Activated CD4-positive, CD25-positive, alpha-beta regulatory T cell treated with anti-CD3 and anti-CD28 coated beads, Interleukin-2, amount 50 U/mL, for 24 hours (primary cell): Measurements from ENCODE around the gene SLC27A5.
A peak's percentile ranks its signal among the peaks of the same experiment; 100 is the strongest.

Experiments used
- ATAC-seq, 2 donors: fragments of 150-1000 bp; cut with Tn5 transposase; one replicate each; pipeline ENCODE4 v1.10.0; 2021; ENCODE audit warnings: mild to moderate bottlenecking in 1 of 2, moderate library complexity in 1 of 2

SLC27A5 gene, protein sequence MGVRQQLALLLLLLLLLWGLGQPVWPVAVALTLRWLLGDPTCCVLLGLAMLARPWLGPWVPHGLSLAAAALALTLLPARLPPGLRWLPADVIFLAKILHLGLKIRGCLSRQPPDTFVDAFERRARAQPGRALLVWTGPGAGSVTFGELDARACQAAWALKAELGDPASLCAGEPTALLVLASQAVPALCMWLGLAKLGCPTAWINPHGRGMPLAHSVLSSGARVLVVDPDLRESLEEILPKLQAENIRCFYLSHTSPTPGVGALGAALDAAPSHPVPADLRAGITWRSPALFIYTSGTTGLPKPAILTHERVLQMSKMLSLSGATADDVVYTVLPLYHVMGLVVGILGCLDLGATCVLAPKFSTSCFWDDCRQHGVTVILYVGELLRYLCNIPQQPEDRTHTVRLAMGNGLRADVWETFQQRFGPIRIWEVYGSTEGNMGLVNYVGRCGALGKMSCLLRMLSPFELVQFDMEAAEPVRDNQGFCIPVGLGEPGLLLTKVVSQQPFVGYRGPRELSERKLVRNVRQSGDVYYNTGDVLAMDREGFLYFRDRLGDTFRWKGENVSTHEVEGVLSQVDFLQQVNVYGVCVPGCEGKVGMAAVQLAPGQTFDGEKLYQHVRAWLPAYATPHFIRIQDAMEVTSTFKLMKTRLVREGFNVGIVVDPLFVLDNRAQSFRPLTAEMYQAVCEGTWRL

DNA sequence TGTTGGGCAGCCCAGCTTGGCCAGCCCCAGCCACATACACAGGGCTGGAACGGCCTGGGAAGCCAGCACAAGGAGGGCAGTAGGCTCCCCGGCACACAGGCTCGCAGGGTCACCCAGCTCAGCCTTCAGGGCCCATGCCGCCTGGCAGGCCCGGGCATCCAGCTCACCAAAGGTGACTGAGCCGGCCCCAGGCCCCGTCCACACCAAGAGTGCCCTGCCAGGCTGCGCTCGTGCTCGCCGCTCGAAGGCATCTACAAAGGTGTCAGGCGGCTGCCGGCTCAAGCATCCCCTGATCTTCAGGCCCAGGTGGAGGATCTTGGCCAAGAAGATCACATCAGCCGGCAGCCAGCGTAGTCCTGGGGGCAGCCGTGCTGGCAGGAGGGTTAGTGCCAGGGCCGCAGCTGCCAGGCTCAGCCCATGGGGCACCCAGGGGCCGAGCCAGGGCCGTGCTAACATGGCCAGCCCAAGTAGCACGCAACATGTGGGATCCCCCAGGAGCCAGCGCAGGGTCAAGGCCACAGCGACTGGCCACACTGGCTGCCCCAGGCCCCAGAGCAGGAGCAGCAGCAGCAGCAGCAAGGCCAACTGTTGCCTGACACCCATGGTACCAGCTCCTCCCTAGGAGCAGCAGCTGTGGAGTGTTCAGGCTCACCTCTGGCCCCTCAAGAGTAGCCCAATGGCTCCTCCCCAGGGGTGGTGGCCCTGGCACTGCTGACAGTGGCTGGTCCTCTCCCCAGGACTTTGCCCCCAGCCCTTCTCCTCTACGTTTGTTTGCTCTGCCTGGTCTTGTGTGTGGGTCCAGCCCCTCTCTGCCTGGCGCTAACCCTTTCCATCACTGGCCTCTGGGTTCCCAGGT lies at the start of gene SLC27A5:
Gene SLC27A5, minus strand, starts transcription at position 640 of the 856 bp plus-strand sequence. Its CDS starts 37 bp downstream, at position 603.
- no peak for ATAC-seq

DNA sequence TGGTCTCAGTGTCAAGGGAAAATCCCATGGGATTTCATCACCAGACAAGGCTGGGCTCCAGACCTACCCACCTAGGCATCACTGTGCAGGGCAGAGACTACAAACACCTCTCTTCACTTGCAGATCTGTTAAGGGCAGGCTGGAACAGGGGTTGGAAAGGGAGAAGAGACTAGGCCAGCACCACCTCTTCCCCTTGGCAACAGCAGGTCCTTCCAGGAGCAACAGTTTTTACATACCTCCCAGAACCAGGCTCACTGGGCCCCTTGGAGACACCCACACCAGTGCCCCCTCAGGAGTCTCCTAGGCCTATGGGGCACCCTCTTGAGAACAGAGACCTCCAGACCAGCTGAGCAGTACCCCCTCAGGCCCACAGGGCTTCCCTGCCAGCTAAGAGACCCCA lies 49.1 kb upstream of the SLC27A5 start:
- ATAC-seq = no peak

DNA sequence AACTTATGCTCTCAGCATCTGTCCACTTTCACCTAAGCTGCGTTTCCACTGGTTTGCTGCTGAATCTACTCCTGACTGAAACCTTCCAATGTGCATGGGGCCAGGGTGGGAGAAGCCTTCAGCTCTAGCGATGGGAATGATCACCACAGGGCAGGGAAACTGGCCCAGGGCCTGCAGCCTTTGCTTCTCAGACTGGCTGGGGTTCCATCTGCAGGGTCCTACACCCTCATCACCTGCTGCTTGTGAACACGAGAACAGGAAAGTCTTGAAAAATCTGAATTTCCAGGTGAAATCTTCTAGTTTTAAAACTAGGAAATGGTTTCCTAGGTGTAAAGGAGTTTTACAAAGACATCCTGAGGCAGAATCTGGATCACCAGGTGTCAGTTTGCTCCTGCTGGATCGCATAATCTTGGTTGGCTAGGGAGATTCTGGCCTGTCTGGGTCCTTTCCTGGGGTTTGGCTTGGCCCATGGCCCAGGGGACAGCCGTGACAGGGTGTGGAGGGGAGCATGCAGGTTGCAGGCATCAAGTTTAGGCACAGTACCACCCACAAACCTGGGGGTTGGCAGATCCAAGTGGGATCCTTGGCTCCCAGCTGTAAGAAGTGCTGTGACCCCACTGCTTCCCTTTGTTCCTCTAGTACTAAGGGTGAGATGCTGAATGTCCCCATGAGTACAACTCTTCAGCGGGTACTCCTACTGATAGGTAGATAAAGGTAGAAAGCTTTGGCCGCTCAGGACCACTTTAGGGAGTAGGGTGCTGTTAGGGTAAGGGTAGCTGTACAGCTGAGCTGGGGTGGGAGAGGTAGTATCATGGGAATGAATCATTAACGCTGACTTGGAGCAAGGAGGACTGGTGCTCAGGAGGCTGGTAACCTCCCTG lies 48.5 kb upstream of the SLC27A5 start:
- ATAC-seq = no peak

DNA sequence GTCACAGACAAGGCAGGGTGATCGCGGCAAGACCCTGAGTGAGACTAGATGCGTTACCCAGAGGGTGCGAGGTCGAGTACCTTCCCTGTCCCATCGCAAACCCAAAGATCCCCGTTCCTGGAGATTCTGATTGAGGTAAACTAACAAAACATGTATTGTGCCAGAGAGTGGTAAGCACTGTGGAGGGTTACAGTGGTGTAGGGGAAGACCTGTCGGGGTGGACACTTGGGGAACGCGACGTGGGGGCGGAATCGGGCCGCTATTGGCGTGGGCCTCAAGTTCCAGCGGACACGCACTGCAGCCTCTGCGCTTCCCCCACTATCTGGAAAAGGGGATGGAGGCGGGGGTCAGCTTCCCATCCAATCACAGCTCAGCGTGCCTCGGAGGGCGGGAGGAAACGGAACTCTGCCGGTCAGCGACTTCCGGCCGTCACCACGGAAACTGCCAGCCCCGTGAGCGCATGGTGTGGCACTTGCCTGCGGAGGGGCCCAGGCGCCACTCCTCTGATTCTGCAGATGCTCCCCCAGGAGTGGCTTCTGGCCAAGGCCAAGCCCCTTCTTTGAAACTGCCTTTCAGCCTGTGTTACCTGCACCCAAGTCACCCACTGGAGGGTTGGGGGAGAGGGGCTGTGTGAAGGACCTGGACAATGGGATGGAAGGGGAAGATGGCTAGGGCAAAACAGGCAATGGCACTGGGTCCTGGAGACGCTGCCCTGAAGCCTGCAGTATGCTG lies 47.6 kb upstream of the SLC27A5 start:
- ATAC-seq = peak; percentile 2 to 5

DNA sequence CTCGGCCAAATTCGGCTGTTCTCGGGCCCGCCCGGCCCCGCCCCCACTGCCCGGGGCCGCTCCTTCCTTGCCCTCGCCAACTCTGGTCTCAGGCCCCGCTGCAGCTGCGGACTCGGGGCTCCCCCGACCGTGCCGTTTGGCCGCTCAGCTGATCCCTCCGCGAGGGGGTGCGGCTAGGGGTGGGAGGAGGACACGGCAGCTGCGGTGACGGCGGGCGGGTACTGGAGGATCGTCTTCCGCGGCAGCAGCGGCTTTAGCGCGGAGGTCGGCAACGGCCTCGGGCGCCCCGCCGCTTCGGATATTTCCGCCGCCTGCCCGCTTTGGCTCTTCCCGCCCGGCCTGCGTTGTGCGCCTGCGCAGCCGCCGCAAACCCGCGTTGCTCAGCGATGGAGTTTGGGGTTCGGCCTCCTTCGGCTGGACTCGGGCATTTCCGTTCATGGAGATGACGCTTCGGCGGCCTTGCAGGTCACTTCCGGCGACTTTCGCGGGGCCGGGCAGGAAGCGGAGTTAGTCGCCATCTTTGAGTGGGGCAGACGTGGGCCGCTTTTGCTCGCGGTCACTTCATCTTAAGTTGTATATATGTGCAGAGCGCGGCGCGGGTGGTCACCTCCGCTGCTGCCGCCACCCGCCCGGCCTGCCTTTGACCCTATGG lies 47.0 kb upstream of the SLC27A5 start:
- ATAC-seq = peak; percentile 63 to 66

DNA sequence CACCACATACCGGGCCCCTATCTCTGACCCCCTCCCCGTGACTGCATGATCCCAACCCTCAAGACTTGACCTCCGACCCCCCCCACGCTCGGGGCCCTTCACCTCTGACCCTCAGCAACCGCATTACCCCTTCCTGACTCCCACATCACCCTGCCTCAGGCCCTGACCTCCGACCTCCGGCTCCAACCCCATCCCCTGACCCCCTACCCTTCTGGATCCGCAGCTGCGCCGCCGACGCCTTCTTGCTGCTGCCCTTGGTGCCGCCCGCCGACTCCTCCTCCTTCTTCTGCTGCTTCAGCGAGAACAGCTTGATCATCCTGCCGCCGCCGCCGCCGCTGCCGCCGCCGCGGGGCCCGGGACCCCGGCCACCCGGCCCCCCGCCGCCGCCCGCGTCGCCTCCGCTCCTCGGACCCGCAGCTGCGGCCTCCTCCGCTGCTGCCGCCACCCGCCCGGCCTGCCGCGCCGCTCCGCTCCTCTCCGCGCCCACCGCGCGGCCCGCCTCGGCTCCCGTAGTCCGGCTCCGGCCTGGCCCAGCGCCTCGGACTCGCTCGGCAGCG lies 46.4 kb upstream of the SLC27A5 start, which contains the start of gene UBE2M:
Gene UBE2M, minus strand, starts transcription at position 546 of the 557 bp plus-strand sequence. Its CDS starts 230 bp downstream, at position 316.
- peak; percentile 3 to 6 for ATAC-seq

DNA sequence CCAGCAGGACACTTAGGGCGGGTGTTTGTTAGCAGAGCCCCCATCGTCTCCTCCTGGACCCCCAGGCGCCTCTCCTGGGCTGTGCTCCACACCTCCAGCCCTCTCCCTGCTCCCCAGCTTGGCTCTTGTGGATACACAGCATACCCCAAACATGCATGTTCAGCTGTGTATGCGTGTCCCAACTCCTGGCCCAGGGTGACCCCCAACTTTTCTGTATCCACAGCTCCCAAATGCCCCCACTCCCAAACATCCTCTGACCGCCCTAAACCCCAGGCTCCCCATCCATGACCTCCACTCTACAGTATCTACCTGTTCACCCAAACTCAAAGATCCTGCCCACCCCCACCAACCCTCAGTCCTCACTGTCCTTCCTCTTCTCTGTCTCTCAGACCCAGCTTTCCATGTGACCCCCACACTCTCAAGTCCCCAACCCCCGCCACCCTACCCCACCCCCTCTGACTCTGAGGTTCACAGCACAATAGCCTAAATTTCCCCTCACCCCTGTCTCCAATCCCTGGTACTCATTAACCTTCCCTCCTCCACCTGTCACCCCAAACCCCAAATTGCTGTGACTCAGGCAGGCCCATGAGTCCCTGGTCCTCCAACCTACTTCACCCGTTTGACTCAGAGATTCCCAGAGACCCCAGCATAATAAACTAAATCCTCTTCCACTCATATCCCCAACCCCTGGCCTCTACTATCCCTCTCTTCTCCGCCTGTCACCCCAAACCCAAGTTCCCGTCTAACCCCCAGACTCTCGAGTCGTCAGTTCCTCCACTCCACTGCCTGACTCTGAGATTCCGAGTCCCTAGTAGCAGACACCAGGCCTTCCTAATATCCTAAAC lies 45.7 kb upstream of the SLC27A5 start:
- ATAC-seq = no peak

DNA sequence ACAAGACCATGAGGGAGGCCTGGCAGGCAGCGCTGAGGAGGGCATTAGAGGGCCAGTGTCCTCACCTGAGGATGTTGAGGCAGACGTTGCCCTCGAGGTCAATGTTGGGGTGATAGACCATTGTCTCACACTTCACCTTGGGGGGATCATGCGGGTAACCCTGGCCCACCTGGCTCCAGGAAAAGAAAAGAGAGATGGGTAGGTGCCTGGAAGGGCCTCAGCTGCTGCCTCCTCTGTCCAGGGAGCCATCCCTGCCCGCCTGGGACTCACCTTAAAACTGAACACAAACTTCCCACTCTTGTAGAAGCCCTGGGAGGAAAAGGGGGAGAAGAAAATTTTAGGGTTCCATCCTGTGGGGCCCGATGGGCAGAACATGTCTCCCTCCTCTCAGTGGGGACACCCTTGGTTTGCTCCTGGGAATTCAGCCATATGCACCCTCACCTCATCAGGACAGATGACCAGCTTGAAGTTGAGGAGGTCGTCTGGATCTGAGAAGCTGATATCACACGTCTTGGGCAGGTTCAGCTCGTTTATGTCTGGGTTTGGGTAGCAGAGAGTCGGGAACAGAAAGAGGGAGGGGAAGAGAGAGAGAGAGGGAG lies 44.9 kb upstream of the SLC27A5 start:
- ATAC-seq = no peak

DNA sequence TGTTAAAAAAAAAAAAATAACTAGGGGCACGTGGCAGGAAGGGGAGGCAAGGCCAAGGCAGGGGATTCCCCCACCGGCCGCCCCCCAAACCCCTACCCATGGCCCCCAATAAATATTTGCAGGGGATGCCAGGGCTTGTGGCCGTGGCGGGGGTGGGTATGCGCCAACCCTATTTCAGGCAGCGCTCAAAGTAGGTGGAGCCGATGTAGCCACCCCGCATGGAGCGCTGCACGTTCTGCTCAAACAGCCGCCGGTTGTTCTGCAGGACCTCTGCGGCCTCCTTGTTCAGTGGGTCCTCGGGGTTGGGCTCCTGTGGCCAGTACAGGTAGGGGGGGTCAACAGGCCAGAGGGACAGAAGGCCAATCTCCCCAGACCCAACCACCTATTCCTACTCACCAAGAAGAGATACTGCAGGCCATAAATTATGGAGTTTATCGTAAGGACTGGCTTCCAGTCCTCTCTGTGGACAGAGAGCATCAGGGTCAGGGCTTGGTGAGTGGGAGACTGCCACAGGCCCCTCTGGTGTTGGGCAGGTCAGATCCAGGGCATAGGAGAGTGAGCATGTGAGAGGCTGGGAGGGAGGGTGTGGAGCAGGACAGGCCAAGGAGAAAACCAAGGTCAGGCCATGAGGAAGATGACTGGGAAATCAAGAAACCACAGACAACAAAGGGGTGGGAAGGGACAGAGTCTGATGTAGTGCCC lies 44.3 kb upstream of the SLC27A5 start:
- no peak for ATAC-seq

DNA sequence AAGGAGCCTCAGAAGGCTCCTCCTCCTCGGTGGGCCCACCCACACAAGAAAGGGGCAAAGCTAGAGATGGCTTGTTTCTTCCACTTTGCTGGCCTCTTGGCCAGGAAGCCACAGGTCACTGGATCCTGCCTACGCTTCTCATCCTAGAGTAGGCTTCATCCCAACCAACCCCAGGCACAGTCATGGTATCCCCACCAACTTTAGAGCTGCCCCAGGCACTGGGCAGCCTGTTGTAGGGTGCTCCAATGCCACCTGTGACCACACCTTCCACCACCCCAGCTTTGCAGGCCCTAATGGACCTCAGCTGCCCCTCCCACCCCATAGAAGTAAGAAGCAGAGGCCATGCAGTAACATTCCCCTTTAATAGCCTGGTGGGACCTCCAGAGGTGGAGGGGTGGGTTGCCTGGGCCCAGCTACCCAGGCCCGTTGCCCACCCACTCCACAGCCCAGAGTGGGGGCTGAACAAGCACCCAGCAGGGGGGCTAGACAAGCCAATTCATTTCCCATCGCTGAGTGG lies 43.6 kb upstream of the SLC27A5 start:
- no peak for ATAC-seq

DNA sequence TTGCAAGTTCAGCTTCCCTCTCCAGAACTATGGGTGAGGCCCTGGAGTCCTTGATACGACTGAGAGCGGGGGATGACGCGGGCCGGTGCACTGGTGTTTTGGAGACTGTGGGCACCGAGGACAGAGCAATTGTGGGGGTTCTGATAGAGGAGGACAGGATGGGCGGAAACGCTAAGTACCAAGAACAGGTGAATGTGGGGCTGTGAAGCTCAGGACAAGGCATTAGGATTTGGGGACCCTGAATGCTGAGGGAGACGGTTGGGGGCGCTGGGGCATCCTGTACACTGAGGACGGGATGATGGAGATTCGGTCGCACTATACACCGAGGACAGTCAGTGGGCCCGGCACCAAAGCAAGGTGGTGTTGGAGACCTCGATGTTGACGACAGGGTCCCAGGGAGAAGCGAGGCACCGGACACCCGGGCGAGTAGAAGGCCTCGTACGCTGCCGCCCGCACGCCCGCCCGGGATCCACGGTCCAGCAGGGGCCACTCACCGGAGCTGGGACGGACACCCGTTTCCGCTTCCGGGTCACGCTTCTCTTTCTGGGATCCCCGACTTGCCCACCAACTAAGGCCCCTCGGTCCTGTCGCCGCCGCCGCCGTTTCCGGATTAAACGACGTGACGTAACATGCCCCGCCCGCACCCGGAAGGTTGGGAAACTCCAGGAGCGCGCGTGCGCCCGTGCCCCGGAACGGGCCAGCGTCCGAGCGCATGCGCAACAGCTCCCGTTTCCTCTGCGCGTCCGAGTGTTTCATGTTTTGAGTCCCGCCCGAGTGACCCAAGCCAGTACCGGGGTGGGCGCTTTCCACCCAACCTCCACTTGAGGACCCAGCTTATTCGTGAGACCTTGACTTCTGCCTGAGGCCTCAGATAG lies 42.9 kb upstream of the SLC27A5 start, which contains the start of gene CHMP2A:
Gene CHMP2A, minus strand, starts transcription at position 612 of the 875 bp plus-strand sequence. CDS start 893 bp downstream, outside the sequence.
- ATAC-seq = peak; percentile 44 to 46

DNA sequence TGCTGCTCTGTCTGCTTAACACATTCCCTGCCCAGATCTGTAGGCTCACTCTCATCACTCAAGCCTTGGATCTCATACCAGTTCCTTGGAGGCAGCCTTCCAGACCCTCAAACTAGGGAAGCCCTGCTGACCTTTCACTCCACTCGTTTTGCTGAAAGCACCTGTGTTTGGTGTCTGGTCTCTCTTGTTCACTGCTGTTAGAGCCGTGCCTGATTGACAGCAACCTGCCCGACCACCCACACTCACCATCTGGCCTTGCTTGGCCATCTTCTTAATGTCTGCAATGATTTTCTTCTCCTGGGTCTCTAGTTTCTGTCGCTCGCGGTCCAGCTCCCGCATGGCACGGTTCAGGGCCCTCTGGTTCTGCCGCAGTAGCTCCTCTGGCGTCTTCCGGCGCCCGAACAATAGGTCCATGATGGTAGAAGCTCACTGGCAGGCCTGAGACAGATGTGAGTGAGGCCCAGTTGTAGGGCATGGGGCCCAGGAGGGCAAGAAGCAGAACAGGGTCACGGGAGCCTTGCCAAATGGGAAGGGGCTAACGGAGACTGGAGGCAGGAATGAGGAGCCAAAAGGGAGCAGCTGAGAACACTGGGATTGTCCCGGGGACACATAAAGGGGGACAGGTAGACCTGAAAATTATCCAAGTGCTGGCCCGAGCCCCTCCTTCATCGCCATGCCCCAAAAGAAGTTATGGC lies 42.2 kb upstream of the SLC27A5 start:
- ATAC-seq = no peak

DNA sequence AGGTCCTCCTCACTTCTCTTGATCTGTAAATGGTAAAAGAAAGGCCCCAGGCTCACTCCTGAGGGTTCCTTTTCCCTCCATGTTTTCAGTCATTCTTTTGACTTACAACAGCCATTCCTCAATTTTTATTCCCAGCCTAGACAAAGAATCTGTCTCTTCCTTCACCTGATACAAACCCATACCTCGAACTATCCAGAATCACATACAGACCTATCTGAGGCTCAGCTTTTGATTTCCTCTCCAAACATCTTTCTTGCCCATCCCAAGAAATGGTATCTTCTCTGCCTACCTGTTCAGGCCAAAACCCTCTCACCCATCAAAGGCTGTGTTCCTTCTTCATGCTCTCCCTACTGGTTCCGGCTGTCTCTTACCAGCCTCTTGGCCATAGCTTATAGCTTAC lies 40.9 kb upstream of the SLC27A5 start:
- ATAC-seq = no peak

DNA sequence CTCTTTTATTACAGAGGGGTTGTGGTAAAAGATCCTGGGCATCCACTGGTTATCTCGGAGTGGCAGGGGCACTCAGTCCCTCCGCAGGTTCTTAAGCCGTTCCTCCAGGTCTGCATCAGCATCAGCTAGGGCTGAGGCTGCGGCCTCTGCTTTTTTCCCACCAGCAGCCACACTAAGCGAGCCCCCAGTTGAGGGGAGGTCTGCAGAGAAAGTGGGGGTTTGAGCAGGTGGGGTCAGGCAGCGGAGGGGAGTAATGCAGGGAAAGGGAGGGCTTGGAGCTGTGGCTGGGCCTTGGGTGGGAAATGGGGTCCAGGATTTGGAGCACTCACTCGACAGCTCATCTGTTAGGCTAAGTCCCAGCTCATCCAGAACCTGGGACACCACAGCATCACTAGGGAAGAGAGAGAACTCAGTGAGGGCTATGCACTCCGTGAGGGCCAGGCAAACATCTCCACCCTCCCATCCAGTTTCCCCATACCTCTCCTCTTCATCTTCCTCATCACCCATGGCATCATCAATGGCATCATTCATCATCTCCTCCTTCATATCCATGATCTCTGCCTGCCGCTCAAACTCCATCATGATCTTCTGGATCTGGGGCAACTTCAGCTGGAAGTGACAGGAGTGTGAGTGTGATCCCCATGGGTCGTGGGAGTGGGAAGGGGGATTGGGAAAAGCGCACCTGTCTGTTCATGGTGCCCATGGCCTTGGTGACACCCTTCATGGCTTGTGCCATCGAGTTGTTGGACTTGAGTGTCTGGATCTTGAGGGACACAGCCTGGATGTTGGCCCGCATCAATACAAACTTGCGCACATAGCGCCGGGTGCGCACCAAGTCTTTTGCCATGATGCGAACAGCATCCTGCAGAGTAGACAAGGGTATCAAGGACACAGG lies 40.0 kb upstream of the SLC27A5 start:
- ATAC-seq = no peak

DNA sequence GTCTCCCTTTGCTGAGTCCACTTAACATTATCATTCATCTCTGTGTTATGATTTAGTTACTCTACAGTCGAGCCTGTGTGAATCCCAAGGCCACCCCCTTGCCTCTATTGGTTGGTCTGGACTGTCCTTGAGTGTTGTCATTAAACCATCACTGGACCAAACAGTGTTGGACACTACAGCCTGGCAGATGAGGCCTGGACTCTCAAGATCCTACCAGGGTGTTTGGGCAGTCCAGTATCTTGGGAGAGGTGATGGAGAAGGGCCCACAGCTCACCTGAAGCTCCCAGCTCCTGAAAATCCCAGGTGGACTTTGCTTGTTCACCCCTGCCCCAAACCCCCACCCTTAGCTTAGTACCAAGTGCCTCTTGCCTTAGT lies 39.3 kb upstream of the SLC27A5 start:
- no peak for ATAC-seq
